Fibroblast of the aortic adventitia (primary cell): ENCODE results near the gene ACTBL2. TPM values are rescaled to one million over a fixed set of nuclear protein-coding genes. Genes with fewer than 3 reads are reported as not detected.

ENCODE experiments used
- DNase-seq: peaks from one replicate; pipeline ENCODE4 v3.0.0-alpha.2; 2010; ENCODE audit warnings: low read depth
- H3K4me3 ChIP-seq: 2 replicates; pipeline ENCODE4 v1.5.1; 2011; ENCODE audit warnings: low read depth, mild to moderate bottlenecking, control low read depth, low read length, moderate library complexity
- CTCF ChIP-seq: IDR thresholded peaks from 2 replicates; pipeline ENCODE4 v1.5.1; 2011; ENCODE audit warnings: mild to moderate bottlenecking, low read length, control low read depth, inconsistent platforms; ENCODE audit not compliant: insufficient read depth
- total RNA-seq: library from RNA; depleted of rRNA; stranded (reverse); fragments of >200 nt; gene quantifications from 2 replicates; pipeline ENCODE4 v1.2.3, GENCODE V29; 2012; ENCODE audit warnings: low replicate concordance

ACTBL2 gene
- total RNA-seq, 1 donor, result not detected

GRCh38 chr5:57432876-57433275, 49.7 kb downstream of the ACTBL2 start:
- no peak overlapping the region for H3K4me3 ChIP-seq
- peak; percentile 76 for DNase-seq
- peak; percentile 42 for TF ChIP-seq CTCF

- no peak overlapping the region for H3K4me3 ChIP-seq
- no peak for TF ChIP-seq CTCF
- DNase-seq, result no peak
Observed at GRCh38 chr5:57431759-57432158, 50.9 kb downstream of the ACTBL2 start.
